Right lobe of liver (tissue), 6 donors: ENCODE data around the gene RPAP3. TPM values are rescaled to one million over a fixed set of nuclear protein-coding genes. Genes with fewer than 3 reads are reported as not detected.

ENCODE experiments used
- ATAC-seq, 4 donors: fragments of 200-7000 bp; cut with Tn5 transposase; one replicate each; pipeline ENCODE4 v1.9.1; 2020; ENCODE audit warnings: mild to moderate bottlenecking in 4 of 4, moderate library complexity in 4 of 4
- DNase-seq, 3 donors: peaks; one replicate each; pipeline ENCODE4 v3.0.0-alpha.2; 2020
- H3K27ac ChIP-seq, 3 donors: fragments of 200-600 bp; one replicate each; pipeline ENCODE4 v1.8.0; 2022
- H3K27me3 ChIP-seq, 2 donors: fragments of 200-600 bp; one replicate each; pipeline ENCODE4 v1.8.0; 2022
- H3K36me3 ChIP-seq, 4 donors: fragments of 200-600 bp; sonication (generic) in 1 of 4; one replicate each; pipeline versions ENCODE4 v1.5.1 to v1.8.0; 2017 to 2022; ENCODE audit warnings: control low read depth in 1 of 4
- H3K4me1 ChIP-seq, 4 donors: fragments of 200-600 bp; sonication (generic) in 1 of 4; one replicate each; pipeline versions ENCODE4 v1.5.1 to v1.8.0; 2017 to 2022; ENCODE audit warnings: control low read depth in 1 of 4
- H3K4me3 ChIP-seq, 3 donors: fragments of 200-600 bp; one replicate each; pipeline ENCODE4 v1.8.0; 2022
- H3K9me3 ChIP-seq, 4 donors: fragments of 200-600 bp; sonication (generic) in 1 of 4; one replicate each; pipeline versions ENCODE4 v1.5.1 to v1.8.0; 2017 to 2022; ENCODE audit warnings: control low read depth in 1 of 4
- CTCF ChIP-seq, 4 donors: fragments of 200-600 bp in 3 of 4; fragments of 450-650 bp in 1 of 4; IDR thresholded peaks; one replicate each; pipeline versions ENCODE4 v1.5.1 to v1.8.0; 2016 to 2022; ENCODE audit warnings: antibody characterized with exemption in 4 of 4, mild to moderate bottlenecking in 2 of 4
- POLR2A ChIP-seq: fragments of 450-650 bp; IDR thresholded peaks from one replicate; pipeline ENCODE4 v1.6.1; 2017; ENCODE audit warnings: antibody characterized with exemption, mild to moderate bottlenecking
- WGBS: methylation state at CpG from one replicate; pipeline ENCODE4 v1.1.6; 2018; ENCODE audit warnings: low coverage, low lambda C conversion rate; ENCODE audit not compliant: insufficient coverage; ENCODE audit errors: missing lambda C conversion rate; 5-methylcytosine and 5-hydroxymethylcytosine counted together
- intact Hi-C, 2 donors: fragments of 100-400 bp; cut with DNase I; formaldehyde crosslinking; loops; one replicate each; pipeline versions ENCODE4 v1.11.2 to v1.14.1; 2022
- long read RNA-seq: library from polyadenylated mRNA; unstranded; transcript quantifications from one replicate; pipeline ENCODE4 v2.0.0, GENCODE V29; 2019
- total RNA-seq, 6 experiments: library from RNA; depleted of rRNA in 2 of 6; stranded (reverse); fragments of >200 nt in 2 of 6; fragmentation: NEBNext Ultra II Directional in 3 of 6; extraction: Animal tissue kit (Norgen Biotek cat#: 25700) in 3 of 6; gene quantifications; one replicate each; pipeline versions ENCODE4 v1.1.0 to v1.2.4, GENCODE V29; 2016 to 2023
- donor health status: DM: no; HTN: yes; CAD: no.
- donor health status: DM: no; HTN: no; CAD: no.
- donor health status: DM: no; HTN: no; CAD: no.
- donor health status: DM: no; HTN: yes; CAD: no.
- donor health status: DM: no; HTN: yes; CAD: no.

Gene RPAP3
- total RNA-seq, result 10 to 100 TPM in 3 of 6 experiments, 1 to 10 TPM in 3; 6.9 to 13.2 (median 10.4) TPM
- long read RNA-seq, full-length matches to known transcripts, result 2 of 2 reads
- long read RNA-seq, partial matches to known transcripts, result 0 of 2 reads
- long read RNA-seq, other reads (novel, unspliced or antisense), result 0 of 2 reads

GRCh38 chr12:47705566-47706425, at the start of gene RPAP3:
Gene RPAP3, minus strand, starts transcription at chr12:47706030. Its CDS starts 3,190 bp downstream, at chr12:47702840.
- no peaks in the 10 kb centered on the region for H3K27me3 ChIP-seq
- ATAC-seq (peak; percentile 96 to 98 (median 98)), DNase-seq (peak; percentile 97 to 99 (median 97))
- intact Hi-C loops, result no loop called here
- H3K36me3 ChIP-seq, result peaks cover 0 to 6% (median 1%) of the 10 kb centered on the region in 4 donors
- peaks cover 0 to 7% (median 3%) of the 10 kb centered on the region in 4 donors for H3K4me1 ChIP-seq
- H3K9me3 ChIP-seq, result no peaks in the 10 kb centered on the region
- 0% methylated on average over 13 of the region's 66 CpGs for WGBS
- H3K4me3 ChIP-seq, result peak within 1 kb of the TSS; percentile 86 to 93 (median 92)
- H3K27ac ChIP-seq, result peak within 1 kb of the TSS; percentile 73 to 83 (median 76)
- TF ChIP-seq POLR2A, result peak; percentile 75
- peak; percentile 59 to 69 (median 67) for TF ChIP-seq CTCF (IDR thresholded peaks at IDR 0.05)

- Histone ChIP-seq H3K4me1 (peaks cover 0 to 5% (median 2%) of the 10 kb centered on the region in 4 donors), H3K36me3 (no peaks in the 10 kb centered on the region), H3K4me3 (no peak overlapping the region), H3K27ac (no peak overlapping the region), H3K27me3 (no peaks in the 10 kb centered on the region), H3K9me3 (no peaks in the 10 kb centered on the region)
- WGBS, result no CpG with 5 or more reads among the region's 3 CpGs
- DNase-seq (no peak), ATAC-seq (no peak)
- intact Hi-C loops, result no loop called here
- TF ChIP-seq CTCF (IDR thresholded peaks at IDR 0.05), result no peak
- no peak for TF ChIP-seq POLR2A
These were observed 49.1 kb upstream of the RPAP3 start for GRCh38 chr12:47754881-47755280.

- intact Hi-C loops, result no loop called here
- H3K9me3 ChIP-seq, result no peaks in the 10 kb centered on the region
- H3K4me3 ChIP-seq, result no peak overlapping the region
- ATAC-seq (no peak), DNase-seq (no peak)
- TF ChIP-seq POLR2A (no peak), CTCF (IDR thresholded peaks at IDR 0.05) (no peak)
- no peaks in the 10 kb centered on the region for H3K4me1 ChIP-seq
- H3K27ac ChIP-seq, result peak overlapping the region in 1 of 3 donors; percentile 13
- H3K27me3 ChIP-seq, result no peaks in the 10 kb centered on the region
- 79% methylated on average over 4 of the region's 4 CpGs for WGBS
- H3K36me3 ChIP-seq, result no peaks in the 10 kb centered on the region
These were observed 48.3 kb upstream of the RPAP3 start for GRCh38 chr12:47754126-47754525.

GRCh38 chr12:47753021-47754001, 47.5 kb upstream of the RPAP3 start:
- H3K4me1 ChIP-seq, result no peaks in the 10 kb centered on the region
- intact Hi-C loops, result no loop called here
- TF ChIP-seq POLR2A (no peak), CTCF (IDR thresholded peaks at IDR 0.05) (no peak)
- no peak overlapping the region for H3K4me3 ChIP-seq
- no peaks in the 10 kb centered on the region for H3K27me3 ChIP-seq
- WGBS, result 50% methylated on average over 5 of the region's 11 CpGs
- peak overlapping the region in 2 of 3 donors; percentile 13 to 24 for H3K27ac ChIP-seq
- H3K36me3 ChIP-seq, result no peaks in the 10 kb centered on the region
- DNase-seq, result no peak
- ATAC-seq, result peak; percentile 40 to 61 (median 58)
- H3K9me3 ChIP-seq, result no peaks in the 10 kb centered on the region
